Activated CD8-positive, alpha-beta memory T cell treated with anti-CD3 and anti-CD28 coated beads, Interleukin-2, amount 50 U/mL, for 24 hours (primary cell): ENCODE measurements around the gene MAPK13.
"Not testable (repeated sequence)": the region's sequence is repeated elsewhere in the genome, so short reads cannot be mapped to it uniquely, and the experiment has no call there.

Source experiments
- DNase-seq: peaks from one replicate; pipeline ENCODE4 v3.0.0-alpha.2; 2020; ENCODE audit errors: extremely low read depth

The MAPK13 gene

GRCh38 chr6:36114798-36115408 is 15.4 kb upstream of the MAPK13 start:
- DNase-seq = no peak

- no peak for DNase-seq
These were observed 14.9 kb upstream of the MAPK13 start for GRCh38 chr6:36115412-36115811.

GRCh38 chr6:36116066-36116864 is 14.0 kb upstream of the MAPK13 start:
- no peak for DNase-seq

- no peak for DNase-seq
These were observed 13.4 kb upstream of the MAPK13 start for GRCh38 chr6:36116943-36117342.

- DNase-seq = no peak
These were observed 12.4 kb upstream of the MAPK13 start for GRCh38 chr6:36117658-36118549.

GRCh38 chr6:36118550-36119107 is 11.7 kb upstream of the MAPK13 start:
- DNase-seq = no peak

GRCh38 chr6:36119209-36119608 is 11.1 kb upstream of the MAPK13 start:
- DNase-seq = no peak

GRCh38 chr6:36120018-36120417 is 10.3 kb upstream of the MAPK13 start:
- DNase-seq = no peak

- DNase-seq = peak; percentile 57
These were observed 9.8 kb upstream of the MAPK13 start for GRCh38 chr6:36120539-36120938.

GRCh38 chr6:36120979-36121786 is 9.1 kb upstream of the MAPK13 start:
- no peak for DNase-seq

GRCh38 chr6:36121787-36122494 is 8.4 kb upstream of the MAPK13 start:
- DNase-seq = no peak

GRCh38 chr6:36122495-36123269 is 7.6 kb upstream of the MAPK13 start:
- DNase-seq = no peak

- peak; percentile 75 for DNase-seq
These were observed 6.8 kb upstream of the MAPK13 start for GRCh38 chr6:36123270-36124139.

- not testable (repeated sequence) for DNase-seq
These were observed 6.0 kb upstream of the MAPK13 start for GRCh38 chr6:36124346-36124745.

- no peak for DNase-seq
These were observed 5.4 kb upstream of the MAPK13 start for GRCh38 chr6:36124881-36125280.

GRCh38 chr6:36125575-36125974 is 4.7 kb upstream of the MAPK13 start:
- DNase-seq = no peak

GRCh38 chr6:36126121-36126520 is 4.2 kb upstream of the MAPK13 start:
- DNase-seq = no peak

- DNase-seq = no peak
These were observed 3.5 kb upstream of the MAPK13 start for GRCh38 chr6:36126553-36127458.
